GM19395 (cell line): ENCODE measurements around the gene FOLR2.
"Not testable (repeated sequence)": the region's sequence is repeated elsewhere in the genome, so short reads cannot be mapped to it uniquely, and the experiment has no call there.

ENCODE experiments used
- ATAC-seq: cut with Tn5 transposase; IDR thresholded peaks from one replicate; pipeline ENCODE4 v1.9.1; 2021; ENCODE audit warnings: mild to moderate bottlenecking, moderate library complexity; ENCODE audit not compliant: unreplicated experiment

FOLR2 gene

GRCh38 chr11:72266960-72267359, 50.4 kb downstream of the FOLR2 start:
- not testable (repeated sequence) for ATAC-seq

GRCh38 chr11:72267956-72268617, 51.5 kb downstream of the FOLR2 start:
- no peak for ATAC-seq
